Measurements from ENCODE around the gene AVPR1B.

- TF ChIP-seq CTCF (CRISPR knock-in tag; IDR thresholded peaks at IDR 0.05) (no peak), ZNF12 (CRISPR knock-in tag; IDR thresholded peaks at IDR 0.05) (no peak), SNRNP70 (IDR thresholded peaks at IDR 0.05; ENCODE audit: low read depth, low read length) (no peak), SP1 (IDR thresholded peaks at IDR 0.05) (no peak), SP1 (CRISPR knock-in tag; IDR thresholded peaks at IDR 0.05) (no peak), ZFP1 (CRISPR knock-in tag; IDR thresholded peaks at IDR 0.05) (no peak), MAFK (conservative IDR thresholded peaks at IDR 0.05 in 1 of 2, IDR thresholded peaks at IDR 0.05 in 1 of 2; ENCODE audit: low read length in 2 of 2) (no peak)
Observed at GRCh38 chr1:206108635-206109034, 8.6 kb downstream of the AVPR1B start.
